GM12878 (cell line): Measurements from ENCODE around the gene LEP.

Experiments used
- MEF2A ChIP-seq: IDR thresholded peaks from 2 replicates; pipeline ENCODE4 v1.6.1; 2011; ENCODE audit warnings: low read depth, mild to moderate bottlenecking, low read length, moderate library complexity; ENCODE audit not compliant: insufficient read depth
- POLR2A ChIP-seq: IDR thresholded peaks from 2 replicates; pipeline ENCODE4 v1.6.1; 2011; ENCODE audit warnings: low read depth, mild to moderate bottlenecking, low read length
- SMAD5 ChIP-seq: IDR thresholded peaks from 2 replicates; pipeline ENCODE4 v1.6.1; 2016; ENCODE audit warnings: antibody characterized with exemption, low read depth

- TF ChIP-seq POLR2A: no peak
- no peak for TF ChIP-seq SMAD5
- TF ChIP-seq MEF2A: no peak
Measured at GRCh38 chr7:128264477-128264876, 23.4 kb downstream of the LEP start.
